Glutamatergic neuron (in vitro differentiated cells): Measurements from ENCODE around the gene DPM2. TPM values are rescaled to one million over a fixed set of nuclear protein-coding genes. Genes with fewer than 3 reads are reported as not detected.

ENCODE experiments used
- DNase-seq: peaks from one replicate; pipeline ENCODE4 v3.0.0; 2022
- H3K27ac Mint-ChIP-seq: one replicate; pipeline ENCODE4 v1.8.0; 2020; ENCODE audit warnings: mild to moderate bottlenecking, mixed read lengths, inconsistent platforms; ENCODE audit not compliant: unreplicated experiment
- H3K27me3 Mint-ChIP-seq: one replicate; pipeline ENCODE4 v1.8.0; 2020; ENCODE audit warnings: mild to moderate bottlenecking, moderate library complexity, mixed read lengths, inconsistent platforms; ENCODE audit not compliant: unreplicated experiment
- H3K36me3 Mint-ChIP-seq: one replicate; pipeline ENCODE4 v1.8.0; 2020; ENCODE audit warnings: mild to moderate bottlenecking, mixed read lengths, inconsistent platforms; ENCODE audit not compliant: unreplicated experiment
- H3K4me1 Mint-ChIP-seq: one replicate; pipeline ENCODE4 v1.8.0; 2020; ENCODE audit warnings: mild to moderate bottlenecking, low read depth, mixed read lengths, inconsistent platforms; ENCODE audit not compliant: unreplicated experiment
- H3K4me3 Mint-ChIP-seq: one replicate; pipeline ENCODE4 v1.8.0; 2020; ENCODE audit warnings: mild to moderate bottlenecking, mixed read lengths, inconsistent platforms; ENCODE audit not compliant: unreplicated experiment
- H3K9me3 Mint-ChIP-seq: one replicate; pipeline ENCODE4 v1.8.0; 2020; ENCODE audit warnings: mild to moderate bottlenecking, moderate library complexity, mixed read lengths, inconsistent platforms; ENCODE audit not compliant: unreplicated experiment
- total RNA-seq: library from RNA; stranded (reverse); fragmentation: NEBNext Ultra II Directional; extraction: Animal tissue kit (Norgen Biotek cat#: 25700); gene quantifications from one replicate; pipeline ENCODE4 v1.2.1, GENCODE V29; 2021; ENCODE audit not compliant: unreplicated experiment
- TF ChIP-seq, protein P1 (sequence below): fragments of 200-600 bp; sonication (generic); IDR thresholded peaks from one replicate; pipeline ENCODE4 v1.5.0; 2021; ENCODE audit not compliant: partially characterized antibody, unreplicated experiment

DPM2 gene
- total RNA-seq, 1 donor from 2014 or later, result 35.3 TPM

DNA sequence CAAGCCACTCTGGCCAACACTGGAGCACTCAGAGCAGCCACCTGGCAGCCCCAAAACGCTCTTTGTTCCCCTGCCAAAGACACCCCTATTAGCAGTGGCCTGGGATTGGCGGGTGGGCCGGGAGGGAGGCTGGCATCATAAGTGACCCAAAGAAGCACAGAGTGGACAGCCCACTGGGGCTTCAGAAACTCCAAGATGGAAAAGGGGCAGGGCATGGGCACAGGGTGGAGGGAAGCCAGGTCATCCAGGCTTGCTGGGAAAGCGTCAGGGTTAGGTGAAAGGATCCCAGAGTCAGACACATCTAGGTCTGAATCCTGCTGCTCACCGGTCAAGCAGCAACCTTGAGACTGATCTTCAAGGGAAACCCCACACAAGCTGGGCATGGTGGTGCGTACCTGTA lies 28.3 kb upstream of the DPM2 start:
- Mint-ChIP-seq H3K9me3 (peaks cover 11% of the 10 kb centered on the region), H3K27me3 (peaks cover 13% of the 10 kb centered on the region), H3K4me3 (no peak overlapping the region), H3K27ac (peak overlapping the region; percentile 33), H3K4me1 (peaks cover 23% of the 10 kb centered on the region), H3K36me3 (no peaks in the 10 kb centered on the region)
- no peak for DNase-seq
- TF ChIP-seq, protein P1, sequence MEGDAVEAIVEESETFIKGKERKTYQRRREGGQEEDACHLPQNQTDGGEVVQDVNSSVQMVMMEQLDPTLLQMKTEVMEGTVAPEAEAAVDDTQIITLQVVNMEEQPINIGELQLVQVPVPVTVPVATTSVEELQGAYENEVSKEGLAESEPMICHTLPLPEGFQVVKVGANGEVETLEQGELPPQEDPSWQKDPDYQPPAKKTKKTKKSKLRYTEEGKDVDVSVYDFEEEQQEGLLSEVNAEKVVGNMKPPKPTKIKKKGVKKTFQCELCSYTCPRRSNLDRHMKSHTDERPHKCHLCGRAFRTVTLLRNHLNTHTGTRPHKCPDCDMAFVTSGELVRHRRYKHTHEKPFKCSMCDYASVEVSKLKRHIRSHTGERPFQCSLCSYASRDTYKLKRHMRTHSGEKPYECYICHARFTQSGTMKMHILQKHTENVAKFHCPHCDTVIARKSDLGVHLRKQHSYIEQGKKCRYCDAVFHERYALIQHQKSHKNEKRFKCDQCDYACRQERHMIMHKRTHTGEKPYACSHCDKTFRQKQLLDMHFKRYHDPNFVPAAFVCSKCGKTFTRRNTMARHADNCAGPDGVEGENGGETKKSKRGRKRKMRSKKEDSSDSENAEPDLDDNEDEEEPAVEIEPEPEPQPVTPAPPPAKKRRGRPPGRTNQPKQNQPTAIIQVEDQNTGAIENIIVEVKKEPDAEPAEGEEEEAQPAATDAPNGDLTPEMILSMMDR, result no peak

DNA sequence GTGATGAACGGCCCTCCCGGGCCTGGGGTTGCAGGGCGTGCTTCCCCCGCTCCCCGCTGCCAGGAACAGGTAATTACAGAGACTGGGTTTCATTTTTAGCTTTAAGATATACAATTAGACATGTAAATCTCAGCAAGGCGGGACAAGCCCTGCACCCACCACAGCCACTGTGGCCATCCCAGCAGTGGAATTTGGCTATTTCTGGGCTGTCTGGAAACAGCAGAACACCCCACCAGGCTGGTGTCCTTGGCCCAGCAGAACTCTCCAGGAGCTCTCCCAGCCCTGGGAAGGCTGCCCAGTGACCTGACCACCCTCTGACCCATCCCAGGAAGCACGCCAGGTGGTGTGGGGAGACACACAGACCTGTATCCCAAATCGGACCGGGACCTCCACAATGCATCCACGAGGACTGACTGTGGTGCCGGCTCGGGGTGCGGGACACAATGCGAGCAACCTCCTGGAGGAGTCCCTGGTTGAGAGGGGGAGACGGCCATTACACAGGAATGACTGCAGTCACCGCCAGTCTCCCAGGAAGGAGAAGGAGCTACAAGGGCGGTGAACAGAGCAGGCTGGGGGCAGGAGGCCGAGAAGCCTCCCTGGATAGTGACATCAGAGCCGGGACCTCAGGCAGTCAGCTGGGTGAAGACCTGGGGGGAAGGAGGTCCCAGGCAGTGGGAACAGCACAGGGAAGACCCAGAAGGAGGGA lies 25.9 kb upstream of the DPM2 start:
- Mint-ChIP-seq H3K36me3 (no peaks in the 10 kb centered on the region), H3K4me3 (no peak overlapping the region), H3K27me3 (peaks cover 5% of the 10 kb centered on the region), H3K4me1 (peaks cover 20% of the 10 kb centered on the region), H3K27ac (no peak overlapping the region), H3K9me3 (peaks cover 9% of the 10 kb centered on the region)
- TF ChIP-seq, protein P1, result no peak
- no peak for DNase-seq

GRCh38 chr9:127963041-127963358 lies 25.3 kb upstream of the DPM2 start:
- Mint-ChIP-seq H3K27me3 (peaks cover 2% of the 10 kb centered on the region), H3K36me3 (no peaks in the 10 kb centered on the region), H3K4me3 (no peak overlapping the region), H3K4me1 (peaks cover 18% of the 10 kb centered on the region), H3K27ac (no peak overlapping the region), H3K9me3 (peaks cover 7% of the 10 kb centered on the region)
- DNase-seq, result no peak
- TF ChIP-seq, protein P1, result no peak

- Mint-ChIP-seq H3K4me1 (peaks cover 18% of the 10 kb centered on the region), H3K27ac (no peak overlapping the region), H3K4me3 (no peak overlapping the region), H3K27me3 (peaks cover 2% of the 10 kb centered on the region), H3K9me3 (peaks cover 7% of the 10 kb centered on the region), H3K36me3 (no peaks in the 10 kb centered on the region)
- DNase-seq, result no peak
- TF ChIP-seq, protein P1, result no peak
These were observed 24.6 kb upstream of the DPM2 start for GRCh38 chr9:127962278-127962677.

DNA sequence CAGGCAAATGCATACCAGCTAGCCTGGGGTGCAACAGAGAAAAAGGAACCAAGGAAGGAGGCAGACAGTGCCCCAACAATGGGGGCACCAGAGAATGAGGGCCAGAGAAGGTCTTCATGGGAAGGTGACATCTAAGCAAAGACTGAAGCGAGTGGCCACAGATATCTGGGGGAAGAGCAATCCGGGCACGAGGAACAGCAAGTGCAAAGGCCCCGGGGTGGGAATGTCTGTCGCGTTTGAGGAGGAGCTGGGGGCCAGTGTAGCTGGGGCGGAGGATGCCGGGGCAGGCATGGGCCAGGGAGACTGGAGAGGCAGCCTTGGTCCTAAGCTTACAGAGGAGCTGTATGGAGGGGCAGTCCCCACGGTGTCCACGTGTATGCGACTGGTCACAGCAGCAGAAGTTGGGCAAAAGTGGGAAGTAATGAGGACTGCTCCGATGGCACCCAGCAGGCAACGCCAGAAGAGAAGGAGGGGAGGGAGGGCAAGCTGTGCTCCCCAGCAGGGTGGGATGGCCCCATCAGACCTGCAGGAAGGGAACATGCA lies 24.0 kb upstream of the DPM2 start:
- no peak for DNase-seq
- TF ChIP-seq, protein P1, result no peak
- no peak overlapping the region for H3K4me3 Mint-ChIP-seq
- peaks cover 7% of the 10 kb centered on the region for H3K9me3 Mint-ChIP-seq
- H3K27me3 Mint-ChIP-seq, result peaks cover 2% of the 10 kb centered on the region
- peaks cover 18% of the 10 kb centered on the region for H3K4me1 Mint-ChIP-seq
- no peak overlapping the region for H3K27ac Mint-ChIP-seq
- no peaks in the 10 kb centered on the region for H3K36me3 Mint-ChIP-seq
